HepG2 (cell line): ENCODE data around the gene PLD2. TPM values are rescaled to one million over a fixed set of nuclear protein-coding genes. Genes with fewer than 3 reads are reported as not detected.

ENCODE experiments used
- CCDC6 ChIP-seq: sonication (generic); formaldehyde crosslinking; IDR thresholded peaks from 2 replicates; pipeline ENCODE4 v1.8.1; 2022; ENCODE audit warnings: mild to moderate bottlenecking, missing genetic modification reagents, moderate library complexity
- CREM ChIP-seq, 2 experiments: sonication (generic) in 1 of 2; formaldehyde crosslinking in 1 of 2; IDR thresholded peaks; 2 replicates each; pipeline versions ENCODE4 v1.4.0 to v1.6.1; 2016 to 2020; ENCODE audit warnings: antibody characterized with exemption in 1 of 2, mild to moderate bottlenecking in 1 of 2, missing genetic modification reagents in 1 of 2
- EP300 ChIP-seq, 3 experiments: sonication (generic) in 1 of 3; formaldehyde crosslinking in 1 of 3; IDR thresholded peaks; 2 replicates each; pipeline versions ENCODE4 v1.5.1 to v1.6.1; 2011 to 2020; ENCODE audit warnings: low read depth in 2 of 3, low read length in 2 of 3, borderline replicate concordance in 1 of 3, improper control_type of control experiment in 1 of 3, mild to moderate bottlenecking in 1 of 3, missing genetic modification reagents in 1 of 3, moderate library complexity in 1 of 3
- HDAC1 ChIP-seq: sonication (generic); formaldehyde crosslinking; IDR thresholded peaks from 2 replicates; pipeline ENCODE4 v1.5.1; 2020; ENCODE audit warnings: mild to moderate bottlenecking, missing genetic modification reagents
- HNF4G ChIP-seq, 2 experiments: sonication (generic) in 1 of 2; formaldehyde crosslinking in 1 of 2; IDR thresholded peaks; 2 replicates each; pipeline versions ENCODE4 v1.4.0 to v1.6.1; 2011 to 2020; ENCODE audit warnings: borderline replicate concordance in 2 of 2, low read depth in 2 of 2, mild to moderate bottlenecking in 2 of 2, low read length in 1 of 2, missing genetic modification reagents in 1 of 2, moderate library complexity in 1 of 2
- KMT2A ChIP-seq: sonication (generic); formaldehyde crosslinking; IDR thresholded peaks from 2 replicates; pipeline ENCODE4 v1.4.0; 2020; ENCODE audit warnings: missing genetic modification reagents
- MEIS2 ChIP-seq: sonication (generic); formaldehyde crosslinking; IDR thresholded peaks from 2 replicates; pipeline ENCODE4 v1.9.0; 2021; ENCODE audit warnings: mild to moderate bottlenecking, missing genetic modification reagents
- NCOA2 ChIP-seq: sonication (generic); formaldehyde crosslinking; IDR thresholded peaks from 2 replicates; pipeline ENCODE4 v1.8.0; 2022; ENCODE audit warnings: inconsistent platforms
- NR2F6 ChIP-seq, 2 experiments: IDR thresholded peaks; 2 replicates each; pipeline ENCODE4 v1.6.1; 2016; ENCODE audit warnings: antibody characterized with exemption in 1 of 2, mild to moderate bottlenecking in 1 of 2
- SOX5 ChIP-seq: IDR thresholded peaks from 2 replicates; pipeline ENCODE4 v1.6.1; 2016; ENCODE audit warnings: borderline replicate concordance
- THAP11 ChIP-seq: IDR thresholded peaks from 2 replicates; pipeline ENCODE4 v1.6.1; 2016; ENCODE audit warnings: missing biosample characterization, missing genetic modification reagents
- ZKSCAN8 ChIP-seq: IDR thresholded peaks from 2 replicates; pipeline ENCODE4 v1.6.1; 2016; ENCODE audit warnings: borderline replicate concordance, missing genetic modification reagents, missing compliant biosample characterization
- ZNF124 ChIP-seq: sonication (generic); formaldehyde crosslinking; IDR thresholded peaks from 2 replicates; pipeline ENCODE4 v1.4.0; 2020; ENCODE audit warnings: missing genetic modification reagents
- ZNF232 ChIP-seq: sonication (generic); formaldehyde crosslinking; IDR thresholded peaks from 2 replicates; pipeline ENCODE4 v1.4.0; 2020; ENCODE audit warnings: missing genetic modification reagents, borderline replicate concordance
- ZNF354B ChIP-seq: sonication (generic); formaldehyde crosslinking; IDR thresholded peaks from 2 replicates; pipeline ENCODE4 v1.8.0; 2022; ENCODE audit warnings: mild to moderate bottlenecking, missing genetic modification reagents
- ZNF547 ChIP-seq: sonication (generic); formaldehyde crosslinking; IDR thresholded peaks from 2 replicates; pipeline ENCODE4 v1.5.1; 2020; ENCODE audit warnings: mild to moderate bottlenecking, missing genetic modification reagents
- ZNF644 ChIP-seq: IDR thresholded peaks from 2 replicates; pipeline ENCODE4 v1.6.1; 2016; ENCODE audit warnings: low read depth
- polyA plus RNA-seq, 8 experiments: library from polyadenylated mRNA; depleted of rRNA in 3 of 8; stranded (reverse) in 7 of 8; unstranded in 1 of 8; fragments of >200 nt; fragmentation: Illumina TruSeq in 4 of 8; extraction: Trizol in 4 of 8; gene quantifications; 2 replicates each; pipeline versions ENCODE4 v1.2.1 to v1.2.3, GENCODE V29; 2011 to 2016; ENCODE audit warnings: low read depth in 4 of 8, missing spikeins in 1 of 8, mixed read lengths in 1 of 8; ENCODE audit not compliant: insufficient read depth in 1 of 8
- total RNA-seq, 5 experiments: library from RNA; depleted of rRNA; stranded (reverse); fragments of >200 nt; fragmentation: Illumina TruSeq; extraction: Trizol; gene quantifications; 2 replicates each; pipeline ENCODE4 v1.2.3, GENCODE V29; 2016; ENCODE audit warnings: low read depth in 1 of 5
- TF ChIP-seq, protein P1 (sequence below): IDR thresholded peaks from 2 replicates; pipeline ENCODE4 v1.4.0; 2020; ENCODE audit warnings: mild to moderate bottlenecking, missing genetic modification reagents
- TF ChIP-seq, protein P2 (sequence below): sonication (generic); formaldehyde crosslinking; IDR thresholded peaks from 2 replicates; pipeline ENCODE4 v1.5.1; 2020; ENCODE audit warnings: mild to moderate bottlenecking, missing genetic modification reagents, borderline replicate concordance

PLD2 gene
- total and polyA plus RNA-seq, 2 of the 13 experiments (the other 11 are each of a cell fraction or from before 2014, with no cell fraction given): 13.4 to 29.7 TPM

DNA sequence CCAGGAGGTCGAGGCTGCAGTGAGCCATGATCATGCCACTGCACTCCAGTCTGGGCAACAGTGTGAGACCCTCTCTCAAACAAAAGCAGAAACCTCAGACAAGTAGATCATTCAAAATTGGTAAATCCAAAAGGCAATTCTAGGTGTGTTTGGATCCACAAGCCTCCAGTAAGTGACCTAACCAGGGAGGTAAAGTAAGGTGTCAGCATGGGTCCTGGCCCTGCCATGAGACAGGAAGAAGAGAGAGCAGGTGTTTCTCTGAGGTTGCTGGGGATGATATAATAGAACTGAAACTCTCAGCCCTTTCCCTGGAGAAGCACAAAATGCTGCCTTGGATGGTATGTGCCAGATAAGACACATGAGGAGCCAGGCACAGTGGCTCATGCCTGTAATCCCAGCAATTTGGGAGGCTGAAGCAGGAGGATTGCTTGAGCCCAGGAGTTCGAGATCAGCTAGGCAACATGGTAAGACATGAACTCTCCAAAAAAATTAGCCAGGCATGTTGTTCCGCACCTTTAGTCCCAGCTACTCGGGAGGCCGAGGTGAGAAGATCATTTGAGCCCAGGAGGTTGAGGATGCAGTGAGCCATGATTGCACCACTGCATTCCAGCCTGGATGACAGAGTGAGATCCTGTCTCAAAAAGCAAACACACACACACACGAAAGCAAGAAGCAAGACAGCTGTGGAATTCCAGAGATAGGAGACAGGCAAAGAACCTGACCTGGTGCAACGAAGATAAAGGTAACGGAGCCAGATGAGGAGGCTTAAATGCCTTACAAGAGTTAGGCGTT, 28.8 kb upstream of the PLD2 start (continued):
- TF ChIP-seq ZNF232 (CRISPR knock-in tag) (peak; percentile 73; the same call in 1 of the 2 replicates), HDAC1 (CRISPR knock-in tag) (peak; percentile 68), CREM (IDR thresholded peaks at IDR 0.05) (peak; percentile 17; the same call in 1 of the 2 replicates), CREM (CRISPR knock-in tag; IDR thresholded peaks at IDR 0.05) (no peak), NCOA2 (CRISPR knock-in tag) (peak; percentile 86), THAP11 (CRISPR knock-in tag) (peak; percentile 83), ZKSCAN8 (peak; percentile 78), NR2F6 (IDR thresholded peaks at IDR 0.05) (peak; percentile 70), NR2F6 (CRISPR knock-in tag; IDR thresholded peaks at IDR 0.05) (peak; percentile 88), KMT2A (CRISPR knock-in tag) (peak; percentile 73; the same call in 1 of the 2 replicates), ZNF124 (CRISPR knock-in tag) (0 out of 2 replicates have a peak, but pooled peaks have one; percentile 23), MEIS2 (CRISPR knock-in tag) (peak; percentile 83; the same call in 1 of the 2 replicates), ZNF547 (0 out of 2 replicates have a peak, but pooled peaks have one; percentile 34), SOX5 (CRISPR knock-in tag) (peak; percentile 76; the same call in 1 of the 2 replicates), CCDC6 (CRISPR knock-in tag) (peak; percentile 26; the same call in 1 of the 2 replicates), ZNF354B (no peak), ZNF644 (CRISPR knock-in tag) (peak; percentile 65; the same call in 1 of the 2 replicates), HNF4G (IDR thresholded peaks at IDR 0.05; ENCODE audit: borderline replicate concordance, low read depth, low read length) (peak; percentile 39; the same call in 1 of the 2 replicates), HNF4G (CRISPR knock-in tag; IDR thresholded peaks at IDR 0.05; ENCODE audit: borderline replicate concordance, low read depth) (no peak), EP300 (IDR thresholded peaks at IDR 0.05; ENCODE audit: low read depth in 2 of 2, low read length in 2 of 2) (peak; percentile 66 to 67), EP300 (CRISPR knock-in tag; IDR thresholded peaks at IDR 0.05; ENCODE audit: borderline replicate concordance) (peak; percentile 84)
- TF ChIP-seq, protein P1, sequence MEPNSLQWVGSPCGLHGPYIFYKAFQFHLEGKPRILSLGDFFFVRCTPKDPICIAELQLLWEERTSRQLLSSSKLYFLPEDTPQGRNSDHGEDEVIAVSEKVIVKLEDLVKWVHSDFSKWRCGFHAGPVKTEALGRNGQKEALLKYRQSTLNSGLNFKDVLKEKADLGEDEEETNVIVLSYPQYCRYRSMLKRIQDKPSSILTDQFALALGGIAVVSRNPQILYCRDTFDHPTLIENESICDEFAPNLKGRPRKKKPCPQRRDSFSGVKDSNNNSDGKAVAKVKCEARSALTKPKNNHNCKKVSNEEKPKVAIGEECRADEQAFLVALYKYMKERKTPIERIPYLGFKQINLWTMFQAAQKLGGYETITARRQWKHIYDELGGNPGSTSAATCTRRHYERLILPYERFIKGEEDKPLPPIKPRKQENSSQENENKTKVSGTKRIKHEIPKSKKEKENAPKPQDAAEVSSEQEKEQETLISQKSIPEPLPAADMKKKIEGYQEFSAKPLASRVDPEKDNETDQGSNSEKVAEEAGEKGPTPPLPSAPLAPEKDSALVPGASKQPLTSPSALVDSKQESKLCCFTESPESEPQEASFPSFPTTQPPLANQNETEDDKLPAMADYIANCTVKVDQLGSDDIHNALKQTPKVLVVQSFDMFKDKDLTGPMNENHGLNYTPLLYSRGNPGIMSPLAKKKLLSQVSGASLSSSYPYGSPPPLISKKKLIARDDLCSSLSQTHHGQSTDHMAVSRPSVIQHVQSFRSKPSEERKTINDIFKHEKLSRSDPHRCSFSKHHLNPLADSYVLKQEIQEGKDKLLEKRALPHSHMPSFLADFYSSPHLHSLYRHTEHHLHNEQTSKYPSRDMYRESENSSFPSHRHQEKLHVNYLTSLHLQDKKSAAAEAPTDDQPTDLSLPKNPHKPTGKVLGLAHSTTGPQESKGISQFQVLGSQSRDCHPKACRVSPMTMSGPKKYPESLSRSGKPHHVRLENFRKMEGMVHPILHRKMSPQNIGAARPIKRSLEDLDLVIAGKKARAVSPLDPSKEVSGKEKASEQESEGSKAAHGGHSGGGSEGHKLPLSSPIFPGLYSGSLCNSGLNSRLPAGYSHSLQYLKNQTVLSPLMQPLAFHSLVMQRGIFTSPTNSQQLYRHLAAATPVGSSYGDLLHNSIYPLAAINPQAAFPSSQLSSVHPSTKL (CRISPR knock-in tag): peak; percentile 92
- TF ChIP-seq, protein P2, sequence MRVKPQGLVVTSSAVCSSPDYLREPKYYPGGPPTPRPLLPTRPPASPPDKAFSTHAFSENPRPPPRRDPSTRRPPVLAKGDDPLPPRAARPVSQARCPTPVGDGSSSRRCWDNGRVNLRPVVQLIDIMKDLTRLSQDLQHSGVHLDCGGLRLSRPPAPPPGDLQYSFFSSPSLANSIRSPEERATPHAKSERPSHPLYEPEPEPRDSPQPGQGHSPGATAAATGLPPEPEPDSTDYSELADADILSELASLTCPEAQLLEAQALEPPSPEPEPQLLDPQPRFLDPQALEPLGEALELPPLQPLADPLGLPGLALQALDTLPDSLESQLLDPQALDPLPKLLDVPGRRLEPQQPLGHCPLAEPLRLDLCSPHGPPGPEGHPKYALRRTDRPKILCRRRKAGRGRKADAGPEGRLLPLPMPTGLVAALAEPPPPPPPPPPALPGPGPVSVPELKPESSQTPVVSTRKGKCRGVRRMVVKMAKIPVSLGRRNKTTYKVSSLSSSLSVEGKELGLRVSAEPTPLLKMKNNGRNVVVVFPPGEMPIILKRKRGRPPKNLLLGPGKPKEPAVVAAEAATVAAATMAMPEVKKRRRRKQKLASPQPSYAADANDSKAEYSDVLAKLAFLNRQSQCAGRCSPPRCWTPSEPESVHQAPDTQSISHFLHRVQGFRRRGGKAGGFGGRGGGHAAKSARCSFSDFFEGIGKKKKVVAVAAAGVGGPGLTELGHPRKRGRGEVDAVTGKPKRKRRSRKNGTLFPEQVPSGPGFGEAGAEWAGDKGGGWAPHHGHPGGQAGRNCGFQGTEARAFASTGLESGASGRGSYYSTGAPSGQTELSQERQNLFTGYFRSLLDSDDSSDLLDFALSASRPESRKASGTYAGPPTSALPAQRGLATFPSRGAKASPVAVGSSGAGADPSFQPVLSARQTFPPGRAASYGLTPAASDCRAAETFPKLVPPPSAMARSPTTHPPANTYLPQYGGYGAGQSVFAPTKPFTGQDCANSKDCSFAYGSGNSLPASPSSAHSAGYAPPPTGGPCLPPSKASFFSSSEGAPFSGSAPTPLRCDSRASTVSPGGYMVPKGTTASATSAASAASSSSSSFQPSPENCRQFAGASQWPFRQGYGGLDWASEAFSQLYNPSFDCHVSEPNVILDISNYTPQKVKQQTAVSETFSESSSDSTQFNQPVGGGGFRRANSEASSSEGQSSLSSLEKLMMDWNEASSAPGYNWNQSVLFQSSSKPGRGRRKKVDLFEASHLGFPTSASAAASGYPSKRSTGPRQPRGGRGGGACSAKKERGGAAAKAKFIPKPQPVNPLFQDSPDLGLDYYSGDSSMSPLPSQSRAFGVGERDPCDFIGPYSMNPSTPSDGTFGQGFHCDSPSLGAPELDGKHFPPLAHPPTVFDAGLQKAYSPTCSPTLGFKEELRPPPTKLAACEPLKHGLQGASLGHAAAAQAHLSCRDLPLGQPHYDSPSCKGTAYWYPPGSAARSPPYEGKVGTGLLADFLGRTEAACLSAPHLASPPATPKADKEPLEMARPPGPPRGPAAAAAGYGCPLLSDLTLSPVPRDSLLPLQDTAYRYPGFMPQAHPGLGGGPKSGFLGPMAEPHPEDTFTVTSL (CRISPR knock-in tag): 0 out of 2 replicates have a peak, but pooled peaks have one; percentile 27
